ENCODE measurements around the gene EPYC.

GRCh38 chr12:91037276-91037675, 32.5 kb upstream of the EPYC start:
- TF ChIP-seq, protein P1, sequence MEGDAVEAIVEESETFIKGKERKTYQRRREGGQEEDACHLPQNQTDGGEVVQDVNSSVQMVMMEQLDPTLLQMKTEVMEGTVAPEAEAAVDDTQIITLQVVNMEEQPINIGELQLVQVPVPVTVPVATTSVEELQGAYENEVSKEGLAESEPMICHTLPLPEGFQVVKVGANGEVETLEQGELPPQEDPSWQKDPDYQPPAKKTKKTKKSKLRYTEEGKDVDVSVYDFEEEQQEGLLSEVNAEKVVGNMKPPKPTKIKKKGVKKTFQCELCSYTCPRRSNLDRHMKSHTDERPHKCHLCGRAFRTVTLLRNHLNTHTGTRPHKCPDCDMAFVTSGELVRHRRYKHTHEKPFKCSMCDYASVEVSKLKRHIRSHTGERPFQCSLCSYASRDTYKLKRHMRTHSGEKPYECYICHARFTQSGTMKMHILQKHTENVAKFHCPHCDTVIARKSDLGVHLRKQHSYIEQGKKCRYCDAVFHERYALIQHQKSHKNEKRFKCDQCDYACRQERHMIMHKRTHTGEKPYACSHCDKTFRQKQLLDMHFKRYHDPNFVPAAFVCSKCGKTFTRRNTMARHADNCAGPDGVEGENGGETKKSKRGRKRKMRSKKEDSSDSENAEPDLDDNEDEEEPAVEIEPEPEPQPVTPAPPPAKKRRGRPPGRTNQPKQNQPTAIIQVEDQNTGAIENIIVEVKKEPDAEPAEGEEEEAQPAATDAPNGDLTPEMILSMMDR (IDR thresholded peaks at IDR 0.05) = no peak
- TF ChIP-seq POLR2A (IDR thresholded peaks at IDR 0.05) = no peak
